ENCODE data around the gene YY1. TPM values are rescaled to one million over a fixed set of nuclear protein-coding genes. Genes with fewer than 3 reads are reported as not detected.

YY1 gene
- total RNA-seq, 1 experiment from 2014 or later, result 83.1 TPM

GRCh38 chr14:100307766-100308426, 69.0 kb downstream of the YY1 start:
- DNase-seq (ENCODE audit: low spot score) (no peak), ATAC-seq (no peak)
- Mint-ChIP-seq H3K27ac (peak overlapping the region; percentile 79; the same call in 1 of the 2 replicates), H3K36me3 (peaks cover 5% of the 10 kb centered on the region), H3K4me3 (peak overlapping the region; percentile 89), H3K27me3 (ENCODE audit: low read depth) (peaks cover 6% of the 10 kb centered on the region), H3K4me1 (peaks cover 49% of the 10 kb centered on the region), H3K9me3 (no peaks in the 10 kb centered on the region)
- no peak for TF ChIP-seq STAT6 (CRISPR knock-in tag; conservative IDR thresholded peaks at IDR 0.05; ENCODE audit: low read depth)
- no peak for TF ChIP-seq OVOL2 (CRISPR knock-in tag; IDR thresholded peaks at IDR 0.05; ENCODE audit: borderline replicate concordance)
- no peak for TF ChIP-seq AFF4 (CRISPR knock-in tag; IDR thresholded peaks at IDR 0.05; ENCODE audit: borderline replicate concordance)
- no peak for TF ChIP-seq KAT7 (CRISPR knock-in tag; IDR thresholded peaks at IDR 0.05; ENCODE audit: borderline replicate concordance)
- TF ChIP-seq RORB (CRISPR knock-in tag; IDR thresholded peaks at IDR 0.05), result no peak
- TF ChIP-seq E2F5 (CRISPR knock-in tag; IDR thresholded peaks at IDR 0.05), result no peak
- TF ChIP-seq NFATC4 (CRISPR knock-in tag; IDR thresholded peaks at IDR 0.05), result no peak
- TF ChIP-seq MXD4 (CRISPR knock-in tag; IDR thresholded peaks at IDR 0.05; ENCODE audit: borderline replicate concordance), result no peak
- no peak for TF ChIP-seq TEAD1 (CRISPR knock-in tag; IDR thresholded peaks at IDR 0.05)
- TF ChIP-seq MLX (CRISPR knock-in tag; IDR thresholded peaks at IDR 0.05), result no peak
- no peak for TF ChIP-seq ARID4B (CRISPR knock-in tag; IDR thresholded peaks at IDR 0.05; ENCODE audit: borderline replicate concordance)
- no peak for TF ChIP-seq ATF2 (CRISPR knock-in tag; IDR thresholded peaks at IDR 0.05; ENCODE audit: borderline replicate concordance, low read depth)
- no peak for TF ChIP-seq CREM (CRISPR knock-in tag; IDR thresholded peaks at IDR 0.05)
- no peak for TF ChIP-seq JAZF1 (CRISPR knock-in tag; IDR thresholded peaks at IDR 0.05)
- no peak for TF ChIP-seq RELA (CRISPR knock-in tag; IDR thresholded peaks at IDR 0.05; ENCODE audit: borderline replicate concordance)
- TF ChIP-seq FOXP4 (CRISPR knock-in tag; IDR thresholded peaks at IDR 0.05), result no peak
- no peak for TF ChIP-seq IRF2 (CRISPR knock-in tag; IDR thresholded peaks at IDR 0.05; ENCODE audit: borderline replicate concordance, low read depth)
- TF ChIP-seq CDX4 (CRISPR knock-in tag; IDR thresholded peaks at IDR 0.05; ENCODE audit: borderline replicate concordance), result no peak
- no peak for TF ChIP-seq NR2C2 (CRISPR knock-in tag; IDR thresholded peaks at IDR 0.05)
- TF ChIP-seq ZNF263 (CRISPR knock-in tag; IDR thresholded peaks at IDR 0.05; ENCODE audit: low read depth), result no peak
- POLR2A ChIA-PET, result no interaction called here
- CTCF ChIA-PET, result interaction anchor here (1.3 to 1.4 kb wide), 3 partner anchors 23 to 109 kb away, joined by 4 to 6 read pairs (median 5); no protein-coding TSS in a partner anchor
